Right lobe of liver (tissue), 4 donors: Measurements from ENCODE around the gene CAGE1.

Experiments used
- CTCF ChIP-seq, 4 donors: fragments of 200-600 bp in 3 of 4; fragments of 450-650 bp in 1 of 4; IDR thresholded peaks; one replicate each; pipeline versions ENCODE4 v1.5.1 to v1.8.0; 2016 to 2022; ENCODE audit warnings: antibody characterized with exemption in 4 of 4, mild to moderate bottlenecking in 2 of 4
- POLR2A ChIP-seq: fragments of 450-650 bp; IDR thresholded peaks from one replicate; pipeline ENCODE4 v1.6.1; 2017; ENCODE audit warnings: antibody characterized with exemption, mild to moderate bottlenecking
- donor health status: DM: no; HTN: no; CAD: no.
- donor health status: DM: no; HTN: no; CAD: no.
- donor health status: DM: no; HTN: yes; CAD: no.

- no peak for TF ChIP-seq POLR2A
- TF ChIP-seq CTCF (IDR thresholded peaks at IDR 0.05), result no peak
Observed at GRCh38 chr6:7328243-7328642, 61.3 kb downstream of the CAGE1 start.
